NCI-H524 treated with DMSO at 0.1 percent for 48 hours (cell line): ENCODE data around the gene DOCK2.
"Not testable (repeated sequence)": the region's sequence is repeated elsewhere in the genome, so short reads cannot be mapped to it uniquely, and the experiment has no call there.

Experiments
- DNase-seq: peaks from one replicate; lab custom pipeline; 2025; lab: John Stamatoyannopoulos, UW

DOCK2 gene

GRCh38 chr5:169637549-169638121 is 560 bp downstream of the DOCK2 start:
- DNase-seq: no peak

GRCh38 chr5:169641253-169641652 is 4.2 kb downstream of the DOCK2 start:
- DNase-seq: no peak

- DNase-seq: no peak
Observed at GRCh38 chr5:169646856-169647255, 9.8 kb downstream of the DOCK2 start.

GRCh38 chr5:169647566-169647965 is 10.5 kb downstream of the DOCK2 start:
- DNase-seq: no peak

GRCh38 chr5:169648725-169649310 is 11.7 kb downstream of the DOCK2 start:
- no peak for DNase-seq

GRCh38 chr5:169649486-169649885 is 12.4 kb downstream of the DOCK2 start:
- DNase-seq: no peak

GRCh38 chr5:169650701-169651331 is 13.7 kb downstream of the DOCK2 start:
- no peak for DNase-seq

- no peak for DNase-seq
Observed at GRCh38 chr5:169651526-169651925, 14.5 kb downstream of the DOCK2 start.

- DNase-seq: no peak
Observed at GRCh38 chr5:169652057-169652456, 15.0 kb downstream of the DOCK2 start.

- DNase-seq: no peak
Observed at GRCh38 chr5:169653091-169653490, 16.0 kb downstream of the DOCK2 start.

- no peak for DNase-seq
Observed at GRCh38 chr5:169655353-169655752, 18.3 kb downstream of the DOCK2 start.

- DNase-seq: no peak
Observed at GRCh38 chr5:169656125-169656901, 19.2 kb downstream of the DOCK2 start.

GRCh38 chr5:169657127-169657526 is 20.1 kb downstream of the DOCK2 start:
- DNase-seq: no peak

- not testable (repeated sequence) for DNase-seq
Observed at GRCh38 chr5:169662451-169662850, 25.4 kb downstream of the DOCK2 start.

- DNase-seq: no peak
Observed at GRCh38 chr5:169663537-169663936, 26.5 kb downstream of the DOCK2 start.

- DNase-seq: no peak
Observed at GRCh38 chr5:169666365-169666764, 29.3 kb downstream of the DOCK2 start.

- no peak for DNase-seq
Observed at GRCh38 chr5:169667896-169668674, 31.0 kb downstream of the DOCK2 start.

GRCh38 chr5:169668732-169669131 is 31.7 kb downstream of the DOCK2 start:
- no peak for DNase-seq

GRCh38 chr5:169670769-169671525 is 33.9 kb downstream of the DOCK2 start:
- no peak for DNase-seq

- no peak for DNase-seq
Observed at GRCh38 chr5:169682026-169682425, 45.0 kb downstream of the DOCK2 start.

- DNase-seq: peak; percentile 17
Observed at GRCh38 chr5:169686137-169686536, 49.1 kb downstream of the DOCK2 start.
